Thyroid gland (tissue), 4 donors: ENCODE measurements around the gene TTC38.

ENCODE experiments used
- CTCF ChIP-seq, 6 experiments: fragments of 200-600 bp in 3 of 6; fragments of 450-650 bp in 3 of 6; sonication (generic) in 3 of 6; IDR thresholded peaks; one replicate each; pipeline ENCODE4 v1.5.1; 2016 to 2019; ENCODE audit warnings: antibody characterized with exemption in 6 of 6, mild to moderate bottlenecking in 2 of 6, inconsistent platforms in 1 of 6, moderate library complexity in 1 of 6
- POLR2A ChIP-seq, 2 donors: fragments of 450-650 bp; IDR thresholded peaks; one replicate each; pipeline ENCODE4 v1.6.1; 2017; ENCODE audit warnings: antibody characterized with exemption in 2 of 2, mild to moderate bottlenecking in 2 of 2, moderate library complexity in 1 of 2

- TF ChIP-seq CTCF (IDR thresholded peaks at IDR 0.05) (no peak), POLR2A (IDR thresholded peaks at IDR 0.05) (no peak)
Observed at GRCh38 chr22:46240073-46240472, 27.7 kb upstream of the TTC38 start.
